Measurements from ENCODE around the gene NR2F2. TPM values are rescaled to one million over a fixed set of nuclear protein-coding genes. Genes with fewer than 3 reads are reported as not detected.

NR2F2 gene
- total RNA-seq, 1 donor: not detected

GRCh38 chr15:96309143-96309660, 21.3 kb upstream of the NR2F2 start:
- Histone ChIP-seq H3K9me3 (ENCODE audit: low read depth, low read length) (no peaks in the 10 kb centered on the region), H3K4me3 (ENCODE audit: low read length) (no peak overlapping the region), H3K27me3 (ENCODE audit: insufficient read depth, low read length) (peaks cover 7% of the 10 kb centered on the region), H3K4me1 (ENCODE audit: insufficient read depth, low read length) (no peaks in the 10 kb centered on the region)

- H3K9me3 ChIP-seq (ENCODE audit: low read depth, low read length): no peaks in the 10 kb centered on the region
- H3K4me1 ChIP-seq (ENCODE audit: insufficient read depth, low read length): no peaks in the 10 kb centered on the region
- no peak overlapping the region for H3K4me3 ChIP-seq (ENCODE audit: low read length)
- peaks cover 20% of the 10 kb centered on the region for H3K27me3 ChIP-seq (ENCODE audit: insufficient read depth, low read length)
These were observed 19.1 kb upstream of the NR2F2 start for GRCh38 chr15:96311256-96311955.

GRCh38 chr15:96311956-96312294, 18.6 kb upstream of the NR2F2 start:
- Histone ChIP-seq H3K4me3 (ENCODE audit: low read length) (no peak overlapping the region), H3K4me1 (ENCODE audit: insufficient read depth, low read length) (no peaks in the 10 kb centered on the region), H3K9me3 (ENCODE audit: low read depth, low read length) (no peaks in the 10 kb centered on the region), H3K27me3 (ENCODE audit: insufficient read depth, low read length) (peaks cover 25% of the 10 kb centered on the region)

- Histone ChIP-seq H3K4me1 (ENCODE audit: insufficient read depth, low read length) (no peaks in the 10 kb centered on the region), H3K9me3 (ENCODE audit: low read depth, low read length) (no peaks in the 10 kb centered on the region), H3K4me3 (ENCODE audit: low read length) (no peak overlapping the region), H3K27me3 (ENCODE audit: insufficient read depth, low read length) (peaks cover 32% of the 10 kb centered on the region)
These were observed 17.7 kb upstream of the NR2F2 start for GRCh38 chr15:96312641-96313335.

- peaks cover 43% of the 10 kb centered on the region for H3K27me3 ChIP-seq (ENCODE audit: insufficient read depth, low read length)
- no peaks in the 10 kb centered on the region for H3K4me1 ChIP-seq (ENCODE audit: insufficient read depth, low read length)
- H3K9me3 ChIP-seq (ENCODE audit: low read depth, low read length): no peaks in the 10 kb centered on the region
- no peak overlapping the region for H3K4me3 ChIP-seq (ENCODE audit: low read length)
These were observed 16.0 kb upstream of the NR2F2 start for GRCh38 chr15:96314518-96314917.

GRCh38 chr15:96314963-96315362, 15.5 kb upstream of the NR2F2 start:
- no peaks in the 10 kb centered on the region for H3K9me3 ChIP-seq (ENCODE audit: low read depth, low read length)
- H3K27me3 ChIP-seq (ENCODE audit: insufficient read depth, low read length): peaks cover 48% of the 10 kb centered on the region
- H3K4me3 ChIP-seq (ENCODE audit: low read length): no peak overlapping the region
- H3K4me1 ChIP-seq (ENCODE audit: insufficient read depth, low read length): no peaks in the 10 kb centered on the region

GRCh38 chr15:96316953-96317629, 13.4 kb upstream of the NR2F2 start:
- no peaks in the 10 kb centered on the region for H3K4me1 ChIP-seq (ENCODE audit: insufficient read depth, low read length)
- H3K4me3 ChIP-seq (ENCODE audit: low read length): no peak overlapping the region
- H3K9me3 ChIP-seq (ENCODE audit: low read depth, low read length): no peaks in the 10 kb centered on the region
- H3K27me3 ChIP-seq (ENCODE audit: insufficient read depth, low read length): peaks cover 66% of the 10 kb centered on the region

GRCh38 chr15:96320107-96320506, 10.4 kb upstream of the NR2F2 start:
- H3K4me3 ChIP-seq (ENCODE audit: low read length): no peak overlapping the region
- H3K27me3 ChIP-seq (ENCODE audit: insufficient read depth, low read length): peaks cover 88% of the 10 kb centered on the region
- H3K4me1 ChIP-seq (ENCODE audit: insufficient read depth, low read length): no peaks in the 10 kb centered on the region

GRCh38 chr15:96320703-96321638, 9.5 kb upstream of the NR2F2 start:
- no peaks in the 10 kb centered on the region for H3K4me1 ChIP-seq (ENCODE audit: insufficient read depth, low read length)
- no peak overlapping the region for H3K4me3 ChIP-seq (ENCODE audit: low read length)
- peaks cover 95% of the 10 kb centered on the region for H3K27me3 ChIP-seq (ENCODE audit: insufficient read depth, low read length)
- no peaks in the 10 kb centered on the region for H3K9me3 ChIP-seq (ENCODE audit: low read depth, low read length)

More at GRCh38 chr15:96320107-96320506, 10.4 kb upstream of the NR2F2 start:
- no peaks in the 10 kb centered on the region for H3K9me3 ChIP-seq (ENCODE audit: low read depth, low read length)

- H3K27me3 ChIP-seq (ENCODE audit: insufficient read depth, low read length): peaks cover 96% of the 10 kb centered on the region
- peaks cover 3% of the 10 kb centered on the region for H3K4me1 ChIP-seq (ENCODE audit: insufficient read depth, low read length)
- no peak overlapping the region for H3K4me3 ChIP-seq (ENCODE audit: low read length)
- no peaks in the 10 kb centered on the region for H3K9me3 ChIP-seq (ENCODE audit: low read depth, low read length)
These were observed 8.6 kb upstream of the NR2F2 start for GRCh38 chr15:96321639-96322535.

- Histone ChIP-seq H3K4me3 (ENCODE audit: low read length) (no peak overlapping the region), H3K9me3 (ENCODE audit: low read depth, low read length) (no peaks in the 10 kb centered on the region), H3K27me3 (ENCODE audit: insufficient read depth, low read length) (peaks cover 98% of the 10 kb centered on the region), H3K4me1 (ENCODE audit: insufficient read depth, low read length) (peaks cover 6% of the 10 kb centered on the region)
These were observed 7.8 kb upstream of the NR2F2 start for GRCh38 chr15:96322536-96323318.

GRCh38 chr15:96323319-96324145, 7.0 kb upstream of the NR2F2 start:
- peaks cover 6% of the 10 kb centered on the region for H3K4me1 ChIP-seq (ENCODE audit: insufficient read depth, low read length)
- peaks cover 98% of the 10 kb centered on the region for H3K27me3 ChIP-seq (ENCODE audit: insufficient read depth, low read length)
- no peak overlapping the region for H3K4me3 ChIP-seq (ENCODE audit: low read length)
- H3K9me3 ChIP-seq (ENCODE audit: low read depth, low read length): no peaks in the 10 kb centered on the region
